A673 (cell line): ENCODE measurements around the gene ALDH18A1.

ENCODE experiments used
- CTCF ChIP-seq: fragments of 300-800, 200-600 bp; sonication (generic); conservative IDR thresholded peaks from 2 replicates; pipeline ENCODE4 v1.5.1; 2017; ENCODE audit warnings: low read depth, mild to moderate bottlenecking, antibody characterized with exemption, low read length, moderate library complexity, mixed read lengths
- EZH2 ChIP-seq: fragments of 200-600 bp; sonication (generic); IDR thresholded peaks from 2 replicates; pipeline ENCODE4 v1.6.1; 2017; ENCODE audit warnings: borderline replicate concordance, low read depth, mild to moderate bottlenecking, mixed read lengths, antibody characterized with exemption, low read length; ENCODE audit not compliant: poor library complexity, severe bottlenecking

GRCh38 chr10:95562341-95562965, 94.1 kb downstream of the ALDH18A1 start:
- no peak for TF ChIP-seq CTCF
- TF ChIP-seq EZH2, result no peak
